GM18519 (cell line): ENCODE measurements around the gene RPS23.

Experiments
- ATAC-seq: cut with Tn5 transposase; IDR thresholded peaks from one replicate; pipeline ENCODE4 v1.9.1; 2021; ENCODE audit warnings: mild to moderate bottlenecking, moderate library complexity; ENCODE audit not compliant: unreplicated experiment, low FRiP score

RPS23 gene

DNA sequence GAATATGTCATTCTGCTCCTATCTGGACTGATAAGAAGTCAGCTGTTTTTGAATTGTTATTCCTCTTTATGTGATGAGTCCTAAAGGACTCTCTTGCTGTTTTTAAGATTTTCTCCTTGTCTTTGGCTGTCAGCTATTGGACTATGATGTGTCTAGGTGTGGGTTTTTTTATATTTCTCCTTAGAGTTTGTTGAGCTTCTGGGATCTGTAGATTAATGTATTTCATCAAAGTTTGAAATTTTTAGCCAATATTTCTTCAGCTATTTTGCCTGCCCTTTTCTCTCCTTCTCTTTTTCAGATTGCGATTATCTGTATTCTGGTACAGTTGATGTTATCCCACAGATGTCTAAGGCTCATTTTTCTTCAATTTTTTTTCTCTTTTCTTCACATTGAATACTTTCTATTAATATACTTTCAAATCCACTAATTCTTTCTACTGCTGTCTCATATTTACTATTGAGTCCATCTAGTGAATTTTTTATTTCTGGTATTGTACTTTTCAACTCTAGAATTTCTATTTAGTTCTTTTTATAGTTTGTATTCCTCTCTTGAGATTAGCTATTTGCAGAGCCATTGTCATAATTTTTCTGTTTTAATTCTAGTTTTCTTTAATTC lies 31.1 kb downstream of the RPS23 start:
- no peak for ATAC-seq

DNA sequence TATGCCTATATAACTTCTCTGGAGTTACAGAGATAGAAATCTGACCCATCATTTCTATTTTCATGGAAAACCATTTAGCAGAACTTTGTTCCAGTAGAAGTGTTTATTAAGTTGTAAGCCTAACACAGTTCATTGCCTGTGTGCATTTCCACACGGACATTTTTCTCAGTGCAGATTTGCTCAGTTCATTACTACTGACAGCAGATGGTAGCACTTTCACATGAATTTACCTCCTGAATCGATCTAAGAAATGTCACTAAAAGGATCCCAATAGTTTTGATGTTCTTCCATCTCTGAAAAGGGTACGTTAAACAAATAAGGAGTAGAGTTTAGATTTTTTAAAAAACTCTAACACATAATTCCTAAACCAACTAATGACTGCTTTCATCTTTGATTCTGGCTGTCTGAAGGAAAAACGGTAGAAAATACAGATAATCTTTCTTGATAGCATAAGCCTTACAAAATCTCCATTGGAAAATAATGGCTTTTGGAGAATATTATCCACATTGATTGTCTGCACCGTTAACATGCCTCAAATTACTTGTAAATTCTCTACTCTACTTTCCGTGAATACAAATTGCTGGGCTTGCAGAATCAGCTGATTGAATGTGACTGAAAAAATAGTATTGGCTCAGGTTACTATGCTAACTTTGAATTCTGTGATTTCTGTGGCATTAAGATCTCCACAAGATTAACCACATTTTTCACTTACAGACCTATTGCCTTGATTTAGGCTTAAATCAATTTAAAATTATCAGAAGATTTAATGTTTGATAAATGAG lies 33.1 kb downstream of the RPS23 start:
- no peak for ATAC-seq

GRCh38 chr5:82244151-82244550 lies 34.0 kb downstream of the RPS23 start:
- no peak for ATAC-seq

GRCh38 chr5:82234885-82235284 lies 43.3 kb downstream of the RPS23 start:
- no peak for ATAC-seq

DNA sequence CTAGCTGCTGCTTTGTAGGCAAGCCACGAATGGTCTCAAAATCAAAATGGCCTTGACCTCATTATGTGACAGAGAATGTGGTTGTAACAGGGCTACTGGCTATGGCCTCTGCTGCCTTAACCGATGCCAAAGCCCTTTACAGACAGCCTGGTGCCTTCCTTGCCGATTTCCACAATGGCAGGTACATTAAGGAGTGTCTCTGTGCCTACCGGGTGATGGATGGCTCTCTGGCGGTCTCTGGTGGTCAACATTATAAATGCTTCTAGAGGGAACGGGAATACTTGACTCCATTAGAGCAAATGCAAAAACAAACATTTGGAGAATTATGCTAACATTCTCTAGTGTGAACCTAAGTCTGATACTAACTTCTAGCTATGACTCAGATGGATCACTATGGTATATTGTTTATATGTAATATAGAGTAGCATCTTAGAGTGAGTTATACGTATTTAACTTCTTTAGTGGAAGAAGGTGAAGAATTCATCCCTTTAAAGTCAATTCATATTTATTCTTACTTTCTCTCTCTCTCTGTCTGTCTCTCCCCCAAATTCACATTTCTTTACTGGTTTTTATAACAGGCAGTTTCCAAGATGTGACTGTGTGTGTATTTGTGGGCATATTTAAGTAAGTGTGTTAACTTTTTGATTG lies 52.5 kb downstream of the RPS23 start:
- no peak for ATAC-seq
